ENCODE results near the gene KCNQ1.

Gene KCNQ1

DNA sequence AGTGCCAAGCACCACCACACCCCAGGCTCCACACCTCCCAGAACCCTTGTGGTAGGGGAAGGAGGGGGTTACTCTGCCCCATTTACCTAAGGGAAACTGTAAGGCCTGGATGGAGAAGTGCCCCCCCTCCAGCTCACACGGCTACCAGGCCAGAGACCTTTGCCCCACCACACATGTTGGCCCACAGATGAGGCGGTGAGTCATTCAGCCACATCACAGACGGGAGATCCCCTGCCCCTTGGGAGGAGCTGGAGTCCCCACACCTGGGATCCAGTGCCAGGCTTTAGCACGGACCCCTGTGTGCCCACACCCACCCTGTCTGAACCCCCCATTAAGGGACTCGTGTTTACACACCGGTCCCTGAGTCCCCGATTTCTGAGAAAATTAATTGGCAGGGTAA is 415.8 kb downstream of the KCNQ1 start:
- Histone ChIP-seq H3K27ac (ENCODE audit: poor library complexity, severe bottlenecking) (no peak overlapping the region), H3K27me3 (ENCODE audit: insufficient read depth, poor library complexity, severe bottlenecking) (peaks cover 13% of the 10 kb centered on the region), H3K9me3 (ENCODE audit: severe bottlenecking) (no peaks in the 10 kb centered on the region), H3K4me3 (ENCODE audit: severe bottlenecking) (no peak overlapping the region), H3K36me3 (ENCODE audit: low read depth) (no peaks in the 10 kb centered on the region), H3K4me1 (ENCODE audit: insufficient read depth, poor library complexity, severe bottlenecking) (no peaks in the 10 kb centered on the region)
- no peak for DNase-seq (ENCODE audit: low spot score)
- peak; percentile 40 for ATAC-seq (ENCODE audit: low read depth)
- TF ChIP-seq, protein P1, sequence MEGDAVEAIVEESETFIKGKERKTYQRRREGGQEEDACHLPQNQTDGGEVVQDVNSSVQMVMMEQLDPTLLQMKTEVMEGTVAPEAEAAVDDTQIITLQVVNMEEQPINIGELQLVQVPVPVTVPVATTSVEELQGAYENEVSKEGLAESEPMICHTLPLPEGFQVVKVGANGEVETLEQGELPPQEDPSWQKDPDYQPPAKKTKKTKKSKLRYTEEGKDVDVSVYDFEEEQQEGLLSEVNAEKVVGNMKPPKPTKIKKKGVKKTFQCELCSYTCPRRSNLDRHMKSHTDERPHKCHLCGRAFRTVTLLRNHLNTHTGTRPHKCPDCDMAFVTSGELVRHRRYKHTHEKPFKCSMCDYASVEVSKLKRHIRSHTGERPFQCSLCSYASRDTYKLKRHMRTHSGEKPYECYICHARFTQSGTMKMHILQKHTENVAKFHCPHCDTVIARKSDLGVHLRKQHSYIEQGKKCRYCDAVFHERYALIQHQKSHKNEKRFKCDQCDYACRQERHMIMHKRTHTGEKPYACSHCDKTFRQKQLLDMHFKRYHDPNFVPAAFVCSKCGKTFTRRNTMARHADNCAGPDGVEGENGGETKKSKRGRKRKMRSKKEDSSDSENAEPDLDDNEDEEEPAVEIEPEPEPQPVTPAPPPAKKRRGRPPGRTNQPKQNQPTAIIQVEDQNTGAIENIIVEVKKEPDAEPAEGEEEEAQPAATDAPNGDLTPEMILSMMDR (IDR thresholded peaks at IDR 0.05; ENCODE audit: poor library complexity, severe bottlenecking): no peak

DNA sequence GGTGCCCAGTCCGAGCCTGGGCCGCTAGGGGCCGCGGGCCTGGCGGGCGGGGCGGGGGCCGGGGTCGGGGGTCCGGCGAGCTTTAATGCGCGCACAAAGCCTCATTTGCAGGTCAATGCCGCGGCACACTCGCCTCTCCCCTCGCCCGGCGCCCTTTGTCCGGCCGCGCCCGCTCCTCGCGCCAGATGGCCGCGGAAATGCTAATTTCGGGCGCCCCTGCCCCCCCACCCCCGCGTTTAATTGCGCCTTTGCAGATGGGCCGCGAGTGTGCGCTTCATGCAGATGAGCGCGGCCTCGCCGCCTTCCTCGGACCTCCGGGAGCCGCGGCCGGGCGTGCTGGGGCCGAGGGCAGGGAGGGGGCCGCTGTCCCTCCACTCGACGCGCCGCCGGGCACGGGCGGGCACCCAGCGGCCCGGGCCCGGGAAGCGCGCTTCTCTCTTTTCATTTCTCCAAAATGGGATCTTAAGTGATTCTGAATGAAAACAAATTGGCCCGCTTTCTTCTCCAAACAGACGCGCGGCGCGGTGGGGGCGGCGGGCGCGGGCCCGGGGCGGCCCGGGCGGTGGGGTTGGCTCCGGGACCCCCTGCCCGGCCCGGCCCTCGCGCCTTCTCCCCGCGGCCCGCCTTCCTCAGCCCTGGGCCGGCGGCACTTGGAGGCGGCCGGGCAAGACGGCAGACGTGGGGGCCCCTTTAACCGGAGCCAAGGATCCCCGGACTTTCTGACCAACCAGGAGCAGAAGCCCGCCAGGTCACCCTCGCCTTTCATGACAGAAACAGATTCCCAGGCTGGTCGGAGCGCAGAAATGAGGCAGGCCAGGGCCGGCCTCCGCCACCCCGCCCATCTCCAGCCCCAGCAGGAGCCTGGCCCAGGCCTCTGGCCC is 417.8 kb downstream of the KCNQ1 start:
- DNase-seq (ENCODE audit: low spot score) (no peak), ATAC-seq (ENCODE audit: low read depth) (no peak)
- Histone ChIP-seq H3K36me3 (ENCODE audit: low read depth) (no peaks in the 10 kb centered on the region), H3K27me3 (ENCODE audit: insufficient read depth, poor library complexity, severe bottlenecking) (peaks cover 13% of the 10 kb centered on the region), H3K4me1 (ENCODE audit: insufficient read depth, poor library complexity, severe bottlenecking) (no peaks in the 10 kb centered on the region), H3K9me3 (ENCODE audit: severe bottlenecking) (no peaks in the 10 kb centered on the region), H3K27ac (ENCODE audit: poor library complexity, severe bottlenecking) (no peak overlapping the region), H3K4me3 (ENCODE audit: severe bottlenecking) (no peak overlapping the region)
- TF ChIP-seq, protein P1 (IDR thresholded peaks at IDR 0.05; ENCODE audit: poor library complexity, severe bottlenecking): no peak

DNA sequence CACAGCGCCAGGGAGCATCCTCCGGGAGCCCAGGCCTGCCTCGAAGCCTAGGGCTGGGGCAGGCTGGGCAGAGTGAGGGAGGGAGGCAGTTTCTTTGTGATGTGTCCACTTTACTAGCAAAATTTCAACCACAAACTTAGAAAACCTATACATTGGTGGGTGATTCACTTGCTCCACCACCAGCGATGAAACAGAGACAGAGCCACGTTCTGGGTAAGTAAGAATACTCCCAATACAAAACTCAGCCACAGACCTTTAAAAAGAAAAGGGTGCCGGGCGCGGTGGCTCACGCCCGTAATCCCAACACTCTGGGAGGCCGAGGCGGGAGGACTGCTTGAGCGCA is 418.4 kb downstream of the KCNQ1 start:
- no peaks in the 10 kb centered on the region for H3K36me3 ChIP-seq (ENCODE audit: low read depth)
- no peak overlapping the region for H3K4me3 ChIP-seq (ENCODE audit: severe bottlenecking)
- peaks cover 19% of the 10 kb centered on the region for H3K27me3 ChIP-seq (ENCODE audit: insufficient read depth, poor library complexity, severe bottlenecking)
- H3K9me3 ChIP-seq (ENCODE audit: severe bottlenecking): no peaks in the 10 kb centered on the region
- no peak for DNase-seq (ENCODE audit: low spot score)
- no peak for ATAC-seq (ENCODE audit: low read depth)
- TF ChIP-seq, protein P1 (IDR thresholded peaks at IDR 0.05; ENCODE audit: poor library complexity, severe bottlenecking): no peak
- no peak overlapping the region for H3K27ac ChIP-seq (ENCODE audit: poor library complexity, severe bottlenecking)
- no peaks in the 10 kb centered on the region for H3K4me1 ChIP-seq (ENCODE audit: insufficient read depth, poor library complexity, severe bottlenecking)

DNA sequence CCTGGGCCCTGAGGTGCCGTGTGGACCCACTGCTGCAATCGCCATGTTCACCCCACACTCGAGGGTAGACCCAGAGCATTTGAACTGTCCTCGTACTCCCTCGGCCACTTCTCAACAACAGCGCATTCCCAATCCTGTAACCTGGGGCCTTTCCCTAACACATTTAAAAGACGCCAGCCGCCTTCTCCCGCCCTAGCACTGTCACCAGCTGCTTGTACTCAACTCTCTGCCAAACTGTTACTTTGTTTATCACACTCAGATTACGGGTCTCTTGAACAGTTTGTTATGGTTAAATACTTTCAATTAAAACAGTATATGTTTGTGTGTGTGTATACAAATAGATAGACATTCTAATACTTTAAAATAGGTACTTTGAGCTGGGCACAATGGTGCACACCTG is 420.1 kb downstream of the KCNQ1 start:
- TF ChIP-seq, protein P1 (IDR thresholded peaks at IDR 0.05; ENCODE audit: poor library complexity, severe bottlenecking): no peak
- H3K36me3 ChIP-seq (ENCODE audit: low read depth): no peaks in the 10 kb centered on the region
- no peaks in the 10 kb centered on the region for H3K4me1 ChIP-seq (ENCODE audit: insufficient read depth, poor library complexity, severe bottlenecking)
- H3K27ac ChIP-seq (ENCODE audit: poor library complexity, severe bottlenecking): no peak overlapping the region
- no peak for ATAC-seq (ENCODE audit: low read depth)
- H3K9me3 ChIP-seq (ENCODE audit: severe bottlenecking): no peaks in the 10 kb centered on the region
- no peak overlapping the region for H3K4me3 ChIP-seq (ENCODE audit: severe bottlenecking)
- no peak for DNase-seq (ENCODE audit: low spot score)
- H3K27me3 ChIP-seq (ENCODE audit: insufficient read depth, poor library complexity, severe bottlenecking): peaks cover 30% of the 10 kb centered on the region

DNA sequence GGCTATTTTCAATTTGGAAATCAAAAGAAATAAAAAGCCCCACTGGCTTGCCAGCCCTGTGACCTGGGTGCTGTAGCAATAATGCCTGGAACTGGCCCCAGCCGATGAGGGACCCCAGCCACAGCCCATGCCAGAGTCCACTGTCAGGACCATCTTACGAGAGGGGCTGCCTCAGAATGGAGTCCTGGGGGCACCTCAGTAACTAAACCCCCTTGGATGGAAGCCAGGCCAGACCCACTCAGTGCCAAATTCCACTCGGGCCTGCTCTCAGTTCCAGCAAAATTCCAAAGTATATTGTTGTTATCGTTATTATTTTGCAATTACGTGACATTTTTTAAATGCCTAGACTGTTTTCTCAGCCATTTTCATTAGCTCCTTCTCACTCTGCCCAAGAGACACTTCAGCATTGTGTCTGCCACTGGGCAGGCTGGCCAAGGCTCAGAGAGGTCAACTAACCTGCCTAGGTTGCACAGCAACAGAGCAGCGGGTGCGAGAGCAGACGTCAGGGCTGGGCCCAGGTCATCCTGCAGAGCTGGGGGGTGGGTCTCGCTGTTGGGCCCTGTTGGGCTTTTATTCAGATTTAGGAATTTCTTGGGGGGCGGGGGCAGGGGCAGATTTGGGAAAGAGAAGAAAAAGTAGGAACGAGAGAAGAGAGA is 421.2 kb downstream of the KCNQ1 start:
- H3K27me3 ChIP-seq (ENCODE audit: insufficient read depth, poor library complexity, severe bottlenecking): peaks cover 42% of the 10 kb centered on the region
- ATAC-seq (ENCODE audit: low read depth): no peak
- no peak for DNase-seq (ENCODE audit: low spot score)
- no peak overlapping the region for H3K27ac ChIP-seq (ENCODE audit: poor library complexity, severe bottlenecking)
- H3K4me1 ChIP-seq (ENCODE audit: insufficient read depth, poor library complexity, severe bottlenecking): no peaks in the 10 kb centered on the region
- no peak overlapping the region for H3K4me3 ChIP-seq (ENCODE audit: severe bottlenecking)
- no peaks in the 10 kb centered on the region for H3K36me3 ChIP-seq (ENCODE audit: low read depth)
- no peaks in the 10 kb centered on the region for H3K9me3 ChIP-seq (ENCODE audit: severe bottlenecking)
- TF ChIP-seq, protein P1 (IDR thresholded peaks at IDR 0.05; ENCODE audit: poor library complexity, severe bottlenecking): no peak
